ENCODE data around the gene CCDC150. TPM values are rescaled to one million over a fixed set of nuclear protein-coding genes. Genes with fewer than 3 reads are reported as not detected.

CCDC150 gene
- total RNA-seq, 1 experiment from 2014 or later: 29.2 TPM

- TF ChIP-seq ZBTB33 (IDR thresholded peaks at IDR 0.05; ENCODE audit: extremely low read depth, insufficient replicate concordance, low read length): no peak
Observed at GRCh38 chr2:196747400-196747799, 107.9 kb downstream of the CCDC150 start (continued).

GRCh38 chr2:196748123-196748522, 108.6 kb downstream of the CCDC150 start:
- Histone ChIP-seq H3K9ac (ENCODE audit: low read length) (no peak overlapping the region), H3K4me1 (ENCODE audit: control insufficient read depth in 1 of 2, insufficient read depth in 2 of 2, low read length in 2 of 2) (no peaks in the 10 kb centered on the region), H3K79me2 (ENCODE audit: insufficient read depth, low read length) (no peaks in the 10 kb centered on the region), H3K27ac (ENCODE audit: low read depth, low read length) (no peak overlapping the region), H3K36me3 (ENCODE audit: control insufficient read depth in 1 of 2, insufficient read depth in 2 of 2, low read length in 2 of 2) (no peaks in the 10 kb centered on the region), H4K20me1 (ENCODE audit: insufficient read depth) (no peaks in the 10 kb centered on the region), H2AFZ (ENCODE audit: low read depth, low read length, poor library complexity, severe bottlenecking) (no peak overlapping the region), H3K4me2 (ENCODE audit: low read length) (no peak overlapping the region), H3K9me2 (ENCODE audit: insufficient read depth) (no peaks in the 10 kb centered on the region), H3K27me3 (ENCODE audit: insufficient read depth, low read length) (no peaks in the 10 kb centered on the region), H3K4me3 (replicated peaks in 1 of 2; ENCODE audit: low read depth in 1 of 2, low read length in 2 of 2) (no peak overlapping the region), H3K9me3 (ENCODE audit: control insufficient read depth in 1 of 2, insufficient read depth in 1 of 2, low read depth in 1 of 2, low read length in 2 of 2) (no peaks in the 10 kb centered on the region)
- ChIA-PET POLR2A (no interaction called here), CTCF (no interaction called here), RAD21 (ENCODE audit: low non-redundant PET in 1 of 2, low total read pairs in 2 of 2, uncharacterized antibody in 2 of 2, unreplicated experiment in 2 of 2) (no interaction called here)
- ATAC-seq (no peak), DNase-seq (ENCODE audit: low read depth, low spot score) (no peak)
- intact Hi-C loops (cut with micrococcal nuclease): no loop called here
- BruUV-seq (replicated peaks): no TSS peak
- TF ChIP-seq EZH2 (IDR thresholded peaks at IDR 0.05) (no peak), SIN3A (IDR thresholded peaks at IDR 0.05; ENCODE audit: low read depth) (no peak), REST (IDR thresholded peaks at IDR 0.05; ENCODE audit: low read depth) (no peak), CBX3 (IDR thresholded peaks at IDR 0.05; ENCODE audit: low read depth) (no peak), TCF7L2 (IDR thresholded peaks at IDR 0.05; ENCODE audit: borderline replicate concordance, extremely low read depth, insufficient read depth, insufficient read length) (no peak), RAD21 (IDR thresholded peaks at IDR 0.05; ENCODE audit: low read depth) (no peak), MAX (IDR thresholded peaks at IDR 0.05) (no peak), CTCF (IDR thresholded peaks at IDR 0.05 in 2 of 3, conservative IDR thresholded peaks at IDR 0.05 in 1 of 3; ENCODE audit: borderline replicate concordance in 1 of 3, insufficient read depth in 1 of 3, low read depth in 2 of 3, low read length in 2 of 3) (no peak), JUND (IDR thresholded peaks at IDR 0.05) (no peak)
